Stimulated activated naive CD4-positive, alpha-beta T cell treated with Interleukin-2 at 50 U/mL for 16 hours (primary cell): ENCODE measurements around the gene NPAS1.
A peak's percentile ranks its signal among the peaks of the same experiment; 100 is the strongest.

Experiments
- DNase-seq: peaks from one replicate; lab custom pipeline; 2025; lab: John Stamatoyannopoulos, UW

Gene NPAS1

DNA sequence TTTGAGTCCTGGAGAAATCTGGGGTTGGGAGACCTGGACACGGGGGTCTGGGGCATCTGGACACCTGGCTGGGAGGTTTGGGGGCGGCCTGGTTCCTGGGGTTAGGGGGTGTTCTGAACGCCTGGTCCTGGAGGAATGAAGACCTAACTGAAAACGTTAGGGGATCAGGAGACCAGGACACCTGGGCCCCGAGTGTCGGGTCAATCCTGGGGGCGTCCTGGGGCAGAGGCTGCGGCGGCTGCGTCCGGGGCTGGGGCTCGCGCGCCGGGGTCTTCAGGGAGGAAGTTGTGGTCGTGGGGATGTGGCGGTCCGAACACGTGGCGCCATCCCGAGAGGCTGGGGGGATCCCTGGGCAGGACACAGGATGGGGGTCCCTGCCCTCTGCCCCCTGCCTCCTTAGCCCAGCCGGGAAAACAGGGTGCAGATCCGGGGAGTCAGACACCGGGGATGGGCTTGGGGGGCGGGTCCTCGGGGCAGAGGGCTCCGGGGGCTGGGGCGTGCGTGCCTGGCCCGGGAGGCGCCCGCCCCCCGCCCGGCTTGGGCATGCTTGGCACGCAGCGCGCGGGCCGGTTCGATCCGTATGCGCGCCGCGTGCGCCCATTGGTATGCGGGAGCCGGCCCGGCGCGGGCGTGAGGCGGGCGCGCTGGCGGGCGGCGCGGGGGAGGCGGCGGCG is 632 bp downstream of the NPAS1 start:
- no peak for DNase-seq

DNA sequence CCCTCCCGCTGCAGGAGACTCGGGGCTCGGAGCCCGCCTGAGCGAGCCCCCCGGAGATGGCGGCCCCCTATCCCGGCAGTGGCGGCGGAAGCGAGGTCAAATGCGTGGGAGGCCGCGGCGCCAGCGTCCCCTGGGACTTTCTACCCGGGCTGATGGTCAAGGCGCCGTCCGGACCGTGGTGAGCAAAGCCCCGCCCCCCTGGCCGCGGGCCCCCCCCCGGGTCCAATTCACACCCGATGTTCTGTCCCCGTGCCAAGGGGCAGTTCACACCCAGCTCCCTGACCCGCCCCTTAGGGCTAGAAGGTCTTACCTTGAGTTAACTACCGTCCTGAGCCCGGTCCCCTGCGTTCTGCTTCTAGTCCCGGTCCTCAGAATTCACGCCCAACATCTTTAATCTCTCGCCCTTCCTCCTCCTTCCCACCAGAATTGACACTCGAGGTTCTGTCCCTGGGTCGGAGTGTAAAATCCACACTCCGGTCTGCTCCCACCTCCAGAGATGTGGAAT is 1.4 kb downstream of the NPAS1 start:
- no peak for DNase-seq

DNA sequence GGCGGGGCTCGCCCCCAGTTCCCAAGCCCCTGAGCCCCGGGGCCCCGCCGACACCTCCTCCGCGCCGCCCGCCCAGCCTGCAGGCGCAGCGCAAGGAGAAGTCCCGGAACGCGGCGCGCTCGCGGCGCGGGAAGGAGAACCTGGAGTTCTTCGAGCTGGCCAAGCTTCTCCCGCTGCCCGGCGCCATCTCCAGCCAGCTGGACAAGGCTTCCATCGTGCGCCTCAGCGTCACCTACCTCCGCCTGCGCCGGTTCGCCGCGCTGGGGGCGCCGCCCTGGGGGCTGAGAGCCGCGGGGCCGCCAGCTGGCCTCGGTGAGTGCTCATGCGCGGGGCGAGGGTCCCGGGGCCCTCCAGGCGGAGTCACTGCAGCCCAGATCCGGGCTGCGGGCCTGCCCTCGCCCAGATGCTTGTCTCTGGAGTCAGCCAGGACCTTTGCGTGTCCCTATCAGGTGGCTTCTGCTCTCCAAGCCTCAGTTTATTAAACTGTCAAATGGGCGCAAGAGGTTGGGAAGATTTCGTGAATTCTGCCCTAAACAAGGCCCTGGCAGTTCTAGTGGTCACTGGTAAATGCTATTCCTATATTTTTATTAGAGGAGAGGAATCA is 2.0 kb downstream of the NPAS1 start:
- no peak for DNase-seq

DNA sequence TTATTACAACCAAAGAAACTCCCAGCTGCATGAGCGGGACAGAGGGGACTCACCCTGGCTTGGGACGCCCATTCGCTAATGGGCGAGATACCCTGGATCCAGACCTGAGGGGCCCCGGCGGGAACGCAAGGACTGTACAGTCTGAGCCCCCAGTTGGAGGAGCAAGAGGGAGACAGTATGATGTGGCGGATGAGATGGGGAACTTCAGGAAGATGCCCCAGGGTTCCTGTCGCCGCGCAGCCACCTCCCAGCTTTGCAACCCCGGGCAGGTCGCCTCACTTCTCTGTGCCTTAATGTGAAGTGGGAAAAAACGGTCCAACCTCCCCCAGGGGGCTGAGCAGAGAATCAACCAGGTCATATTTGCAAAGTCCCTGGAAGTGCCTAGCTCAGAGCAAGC is 2.5 kb downstream of the NPAS1 start:
- no peak for DNase-seq

DNA sequence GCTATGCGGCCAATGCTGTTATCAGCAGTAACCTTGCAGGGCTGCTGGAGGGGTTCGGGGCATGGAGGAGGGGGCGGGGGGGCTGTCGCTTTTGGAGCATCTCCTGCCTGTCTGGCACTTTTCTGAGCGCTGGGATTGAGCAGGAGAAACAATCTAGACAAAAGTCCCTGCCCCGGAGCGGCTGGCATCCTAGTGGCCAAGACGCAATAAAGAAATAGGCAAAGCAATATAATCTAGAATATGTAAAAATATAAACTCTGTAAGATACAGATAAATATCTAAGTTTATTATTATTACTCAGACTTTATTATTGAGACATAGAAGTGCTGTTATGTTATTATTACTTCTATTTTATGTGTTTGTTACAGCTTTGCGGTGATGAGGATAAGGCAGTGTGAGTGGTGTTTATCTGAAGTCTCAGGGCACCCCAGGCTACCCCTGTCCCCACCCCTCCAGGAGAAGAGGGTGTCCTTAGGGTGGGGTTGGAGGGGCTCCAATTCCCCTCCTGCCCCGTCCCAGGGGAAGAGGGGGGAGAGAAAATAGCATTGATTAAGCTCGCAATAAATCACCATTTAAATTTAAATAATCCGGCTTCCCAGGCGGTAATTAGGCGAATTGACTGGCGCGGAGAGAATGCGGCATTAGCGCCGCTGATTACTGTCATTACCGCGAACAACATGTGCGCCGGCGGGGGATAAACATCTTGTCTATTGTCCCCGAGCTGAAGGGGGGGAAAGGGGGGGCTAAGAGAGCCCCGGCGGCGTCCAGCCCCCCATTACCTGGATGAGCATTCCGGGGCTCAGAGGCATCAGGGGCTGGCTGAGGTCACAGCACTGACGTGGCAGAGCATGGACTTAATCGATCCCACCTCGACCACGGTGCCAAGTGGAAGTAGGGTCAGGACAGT is 3.2 kb downstream of the NPAS1 start:
- DNase-seq = no peak

DNA sequence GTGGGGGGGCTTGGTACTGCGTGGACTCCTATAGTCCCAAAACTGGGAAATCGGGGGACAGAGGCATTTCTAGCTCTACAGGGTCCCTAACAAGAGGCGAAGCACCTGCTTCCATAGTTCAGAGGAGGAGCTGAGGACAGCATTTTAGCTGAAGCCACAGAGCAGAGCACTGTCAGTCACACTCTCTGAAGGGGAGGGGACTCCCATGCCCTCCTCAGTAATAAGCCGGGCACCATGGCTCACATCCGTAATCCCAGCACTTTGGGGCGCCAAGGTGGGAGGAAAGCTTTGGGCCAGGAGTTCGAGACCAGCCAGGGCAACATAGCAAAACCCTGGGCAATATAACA is 3.8 kb downstream of the NPAS1 start:
- DNase-seq = no peak

DNA sequence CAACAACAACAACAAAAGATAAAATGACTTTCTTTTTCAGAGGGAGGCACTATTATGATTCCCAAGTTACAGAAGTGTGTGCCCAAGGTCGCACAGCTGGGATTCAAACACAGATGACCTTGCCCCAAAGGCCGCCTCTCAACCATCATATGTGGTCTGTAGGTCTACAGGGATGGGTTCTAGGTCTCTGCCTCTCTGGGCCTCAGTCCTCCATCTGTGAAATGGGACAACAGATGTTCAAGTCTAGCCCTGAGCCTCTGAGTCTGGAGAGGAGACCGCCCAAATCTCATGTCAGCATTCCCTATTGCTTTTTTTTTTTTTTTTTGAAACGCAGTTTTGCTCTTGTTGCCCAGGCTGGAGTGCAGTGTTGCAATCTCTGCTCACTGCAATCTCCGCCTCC is 4.9 kb downstream of the NPAS1 start:
- no peak for DNase-seq

DNA sequence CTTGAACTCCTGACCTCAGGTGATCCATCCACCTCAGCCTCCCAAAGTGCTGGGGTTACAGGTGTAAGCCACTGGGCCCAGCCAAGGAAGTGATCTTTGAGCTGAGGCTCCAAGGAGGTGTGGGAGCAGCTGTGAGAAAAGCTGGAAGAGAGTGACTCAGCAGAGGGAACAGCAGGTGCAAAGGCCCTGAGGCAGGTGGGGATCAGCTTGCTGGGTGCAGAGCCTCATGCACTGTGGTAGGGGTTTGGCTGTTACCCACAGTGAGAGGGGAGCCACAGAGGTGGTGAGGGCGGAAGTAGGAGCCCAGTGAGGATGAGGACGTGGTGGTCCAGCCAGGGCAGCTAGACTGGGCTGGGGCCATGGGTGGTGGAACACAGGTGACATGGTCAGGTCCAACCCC is 6.5 kb downstream of the NPAS1 start:
- DNase-seq = no peak

DNA sequence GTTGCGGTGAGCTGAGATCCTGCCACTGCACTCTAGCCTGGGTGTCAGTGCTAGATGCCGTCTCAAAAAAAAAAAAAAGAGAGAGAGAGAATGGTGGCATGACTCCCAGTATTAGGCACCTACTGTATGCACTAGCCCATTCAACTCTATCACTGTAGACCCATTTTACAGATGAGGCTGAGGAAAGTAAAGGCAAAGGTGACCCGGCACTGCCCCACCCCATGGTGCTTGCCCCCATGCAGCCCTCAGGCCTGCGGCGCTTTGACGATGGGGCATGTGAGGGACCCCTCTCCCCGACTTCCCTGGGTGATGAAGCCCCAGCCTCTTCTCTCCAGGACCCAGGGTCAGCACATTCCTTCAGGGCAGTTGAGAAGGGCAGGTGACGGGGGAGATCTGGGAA is 7.3 kb downstream of the NPAS1 start:
- DNase-seq = no peak

DNA sequence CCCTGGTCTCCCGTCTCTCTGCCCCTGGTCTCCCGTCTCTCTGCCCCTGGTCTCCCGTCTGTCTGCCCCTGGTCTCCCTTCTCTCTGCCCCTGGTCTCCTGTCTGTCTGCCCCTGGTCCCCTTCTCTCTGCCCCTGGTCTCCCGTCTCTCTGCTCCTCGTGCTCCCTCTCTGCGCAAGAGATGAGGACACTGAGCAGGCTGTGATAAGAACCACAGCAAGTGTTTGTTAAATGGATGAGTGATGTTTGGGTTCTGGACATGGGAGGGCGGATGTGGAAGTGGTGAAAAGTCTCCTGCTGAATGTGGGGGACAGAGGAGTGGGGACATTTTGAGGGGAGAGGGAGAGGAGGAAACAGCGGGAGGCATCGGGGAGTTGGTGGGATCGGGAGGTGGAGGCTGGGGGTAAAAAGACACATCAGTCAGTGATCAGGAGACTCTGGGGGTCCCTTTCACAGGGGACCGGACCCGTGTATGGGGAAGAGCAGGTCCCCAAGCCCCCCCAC is 8.0 kb downstream of the NPAS1 start:
- no peak for DNase-seq

DNA sequence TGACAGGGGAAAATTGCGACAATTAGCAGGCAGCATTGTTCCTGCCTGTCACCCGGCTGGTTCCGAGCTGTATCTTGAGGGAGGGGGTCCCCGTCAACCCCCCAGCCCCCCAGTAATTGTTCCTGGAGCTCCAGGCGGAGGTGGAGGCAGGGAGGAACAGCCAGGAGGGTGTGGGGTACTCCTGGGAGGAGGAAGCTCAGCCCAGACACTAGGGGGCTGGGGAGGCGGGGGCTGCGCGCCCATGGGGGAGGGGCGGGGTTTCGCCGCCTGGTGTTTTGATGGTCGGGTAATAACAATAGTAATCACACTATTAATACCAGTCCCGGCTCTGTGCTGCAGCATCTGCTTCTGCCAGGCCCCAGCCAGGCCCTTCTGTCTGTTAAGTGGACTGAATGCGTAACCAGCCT is 8.6 kb downstream of the NPAS1 start:
- DNase-seq = no peak

DNA sequence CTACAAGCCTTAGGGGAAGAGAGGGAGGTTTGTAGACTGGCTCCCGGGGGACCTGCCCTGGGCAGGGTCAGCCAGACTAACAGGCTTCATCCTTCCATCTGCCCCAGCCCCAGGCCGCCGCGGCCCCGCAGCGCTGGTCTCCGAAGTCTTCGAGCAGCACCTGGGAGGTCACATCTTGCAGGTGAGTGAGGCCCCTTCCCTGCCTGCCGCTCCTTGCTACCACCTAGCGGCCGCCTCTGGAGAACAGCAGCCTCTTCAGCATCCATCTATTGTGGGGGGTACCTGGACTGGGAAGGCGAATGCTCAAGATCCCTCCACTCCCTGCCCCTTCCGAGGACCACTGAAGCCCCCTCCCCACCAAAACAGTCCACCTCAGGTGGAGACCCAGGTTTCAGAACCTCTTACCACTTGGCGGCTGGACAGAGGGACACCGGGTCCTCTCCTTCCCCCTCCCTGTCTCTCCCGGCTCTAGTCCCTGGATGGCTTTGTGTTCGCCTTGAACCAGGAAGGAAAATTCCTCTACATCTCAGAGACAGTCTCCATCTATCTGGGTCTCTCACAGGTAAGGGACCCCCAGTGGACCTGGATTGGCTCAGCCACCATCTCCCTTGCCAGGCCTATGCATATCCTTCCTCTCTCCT is 12.7 kb downstream of the NPAS1 start:
- DNase-seq = peak; percentile 64

DNA sequence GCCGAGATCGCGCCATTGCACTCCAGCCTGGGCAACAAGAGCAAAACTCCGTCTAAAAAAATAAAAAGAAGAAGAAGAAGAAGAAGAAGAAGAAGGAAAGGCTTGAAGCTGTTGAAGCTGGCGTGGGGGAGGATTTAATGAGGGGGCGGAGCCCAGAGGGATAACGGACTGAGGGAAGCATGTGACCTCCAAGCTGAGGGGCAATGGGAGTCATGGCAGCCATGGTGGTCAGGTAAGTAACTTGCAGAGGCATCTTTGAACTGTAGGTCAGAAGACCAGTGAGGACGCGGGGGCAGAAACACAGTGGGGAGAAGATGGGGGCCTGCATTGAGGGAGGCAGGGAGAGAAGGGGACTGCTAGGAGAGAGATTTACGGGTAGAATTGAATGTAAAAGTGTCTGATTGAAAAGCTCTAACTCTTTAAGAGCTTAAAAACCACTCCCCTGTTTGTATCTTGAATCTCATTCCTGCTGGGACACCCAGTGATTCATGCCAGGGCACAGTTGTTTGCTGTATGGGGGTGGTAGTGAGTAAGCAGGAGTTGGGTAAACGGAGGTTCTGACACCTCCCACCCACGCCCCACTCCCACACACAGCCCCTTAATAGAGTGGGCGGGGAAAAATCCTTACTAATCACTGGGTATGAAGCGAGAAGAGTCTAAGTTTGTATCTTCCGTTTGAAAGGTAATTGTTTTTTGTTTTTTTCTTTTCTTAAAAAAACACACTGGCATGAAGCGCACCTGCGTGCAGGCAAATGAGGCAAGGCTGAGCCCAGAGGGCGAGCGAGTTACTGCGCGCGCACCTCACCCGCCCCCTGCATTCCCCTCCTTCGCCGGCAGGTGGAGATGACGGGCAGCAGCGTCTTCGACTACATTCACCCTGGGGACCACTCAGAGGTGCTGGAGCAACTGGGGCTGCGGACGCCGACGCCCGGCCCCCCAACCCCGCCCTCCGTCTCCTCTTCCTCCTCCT is 15.8 kb downstream of the NPAS1 start:
- peak; percentile 93 for DNase-seq

DNA sequence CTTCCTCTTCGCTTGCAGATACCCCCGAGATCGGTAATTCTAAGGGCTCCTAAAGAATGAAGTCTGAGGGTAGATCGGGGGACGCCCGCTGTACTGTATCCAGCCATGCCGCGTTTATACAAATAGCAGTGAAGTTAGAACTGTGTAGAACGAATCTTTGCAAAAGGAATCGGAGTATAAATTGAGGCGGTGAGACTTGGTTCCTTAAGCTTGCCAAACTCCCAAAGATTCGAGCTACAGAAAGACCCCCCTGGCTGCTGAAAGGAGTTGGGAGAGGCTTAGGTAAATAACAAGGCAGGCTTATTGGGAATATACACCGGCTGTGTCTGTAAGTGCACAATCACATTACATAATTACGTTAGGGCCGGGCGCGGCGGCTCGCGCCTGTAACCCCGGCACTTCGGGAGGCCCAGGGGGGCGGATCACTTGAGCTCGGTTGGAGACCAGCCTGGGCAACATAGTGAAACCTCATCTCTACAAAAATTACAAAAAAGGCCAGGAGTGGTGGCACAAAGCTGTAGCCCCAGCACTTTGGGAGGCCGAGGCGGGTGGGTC is 16.5 kb downstream of the NPAS1 start:
- DNase-seq = no peak

DNA sequence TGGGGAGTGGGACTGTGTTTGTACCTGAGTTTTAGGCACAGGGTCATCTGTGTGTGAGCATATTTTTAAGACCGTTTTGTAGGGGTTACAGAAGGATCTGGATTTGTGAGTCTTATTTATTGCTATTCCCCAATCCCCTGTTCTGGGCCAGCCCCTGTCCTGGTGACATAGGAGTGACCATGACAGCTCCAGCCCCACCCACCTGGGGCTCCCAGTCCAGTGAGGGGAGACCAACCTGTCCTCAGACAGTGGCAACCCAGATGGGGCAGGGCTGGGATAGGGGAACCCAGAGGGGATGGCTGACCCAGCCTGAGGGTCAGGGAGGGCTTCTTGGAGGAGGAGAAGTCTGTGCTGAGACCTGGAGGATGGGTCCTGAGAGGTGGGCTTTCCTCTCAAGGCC is 18.1 kb downstream of the NPAS1 start:
- DNase-seq = no peak

DNA sequence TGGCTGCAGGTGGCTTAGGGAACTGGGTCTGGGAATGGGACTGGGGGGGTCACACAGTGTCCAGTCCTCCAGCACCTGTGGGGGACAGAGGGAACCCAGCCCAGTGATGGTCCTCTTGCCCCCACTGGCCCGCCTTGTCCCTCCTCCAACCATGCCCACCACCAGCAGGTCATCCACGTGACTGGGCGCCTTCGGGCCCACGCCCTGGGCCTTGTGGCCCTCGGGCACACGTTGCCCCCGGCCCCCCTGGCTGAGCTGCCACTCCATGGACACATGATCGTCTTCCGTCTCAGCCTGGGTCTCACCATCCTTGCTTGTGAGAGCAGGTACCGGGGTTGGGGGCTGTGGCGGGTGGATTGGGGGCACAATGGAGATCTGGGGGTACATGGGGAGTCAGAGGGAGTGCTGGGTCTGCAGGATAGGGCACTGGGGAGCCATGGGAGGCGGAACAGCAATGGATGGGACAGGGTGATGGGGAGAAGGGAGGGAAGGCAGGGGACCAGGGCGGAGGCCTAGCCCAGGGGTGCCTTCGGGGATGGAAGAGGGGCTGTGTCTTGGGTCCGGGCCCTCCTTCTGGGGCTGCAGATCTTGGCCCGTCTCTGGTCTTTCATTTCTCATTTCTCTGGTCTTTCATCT is 19.7 kb downstream of the NPAS1 start:
- no peak for DNase-seq

DNA sequence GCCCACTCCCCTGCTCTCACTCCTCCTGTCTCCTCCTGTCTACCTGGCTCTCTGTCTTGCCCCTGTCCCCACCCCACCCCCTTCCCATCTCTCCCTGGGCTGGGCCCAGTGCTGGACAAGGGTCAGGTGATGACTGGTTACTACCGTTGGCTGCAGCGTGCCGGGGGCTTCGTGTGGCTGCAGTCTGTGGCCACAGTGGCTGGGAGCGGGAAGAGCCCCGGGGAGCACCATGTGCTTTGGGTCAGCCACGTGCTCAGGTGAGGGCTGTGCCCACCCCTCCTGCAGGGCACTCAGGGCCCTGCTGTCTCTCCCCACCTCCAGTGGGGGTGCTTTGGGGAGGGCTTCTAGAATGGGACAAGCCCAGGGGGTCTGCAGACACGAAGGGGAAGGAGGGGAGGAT is 21.2 kb downstream of the NPAS1 start:
- DNase-seq = no peak

DNA sequence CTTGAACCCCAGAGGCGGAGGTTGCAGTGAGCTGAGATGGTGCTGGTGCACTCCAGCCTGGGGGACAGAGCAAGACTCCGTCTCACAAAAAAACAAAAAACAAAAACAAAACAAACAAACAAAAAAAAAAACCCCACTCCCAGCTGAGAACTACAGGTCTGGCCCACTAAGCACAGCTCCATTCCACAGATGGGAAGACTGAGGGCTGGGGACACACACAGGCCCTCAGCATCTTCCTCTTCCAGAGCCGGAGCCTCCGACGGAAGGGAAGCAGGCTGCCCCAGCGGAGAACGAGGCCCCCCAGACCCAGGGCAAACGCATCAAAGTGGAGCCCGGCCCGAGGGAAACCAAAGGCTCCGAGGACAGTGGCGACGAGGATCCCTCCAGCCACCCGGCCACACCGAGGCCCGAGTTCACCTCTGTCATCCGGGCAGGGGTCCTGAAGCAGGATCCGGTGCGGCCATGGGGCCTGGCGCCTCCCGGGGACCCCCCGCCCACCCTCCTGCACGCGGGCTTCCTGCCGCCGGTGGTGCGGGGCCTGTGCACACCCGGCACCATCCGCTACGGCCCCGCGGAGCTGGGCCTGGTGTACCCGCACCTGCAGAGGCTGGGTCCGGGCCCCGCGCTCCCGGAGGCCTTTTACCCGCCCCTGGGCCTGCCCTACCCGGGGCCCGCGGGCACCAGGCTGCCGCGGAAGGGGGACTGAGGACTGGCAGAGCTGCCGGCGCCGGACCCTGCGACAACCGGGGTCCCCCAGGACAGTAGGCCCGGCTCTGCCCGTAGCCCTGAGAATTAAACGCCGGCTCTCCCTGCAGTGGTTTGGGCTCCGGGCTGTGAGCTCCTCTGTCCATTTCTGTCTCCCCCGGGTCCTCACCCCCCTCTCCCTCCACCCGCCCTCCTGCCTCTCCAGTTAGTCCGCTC is 25.6 kb downstream of the NPAS1 start:
- DNase-seq = no peak

DNA sequence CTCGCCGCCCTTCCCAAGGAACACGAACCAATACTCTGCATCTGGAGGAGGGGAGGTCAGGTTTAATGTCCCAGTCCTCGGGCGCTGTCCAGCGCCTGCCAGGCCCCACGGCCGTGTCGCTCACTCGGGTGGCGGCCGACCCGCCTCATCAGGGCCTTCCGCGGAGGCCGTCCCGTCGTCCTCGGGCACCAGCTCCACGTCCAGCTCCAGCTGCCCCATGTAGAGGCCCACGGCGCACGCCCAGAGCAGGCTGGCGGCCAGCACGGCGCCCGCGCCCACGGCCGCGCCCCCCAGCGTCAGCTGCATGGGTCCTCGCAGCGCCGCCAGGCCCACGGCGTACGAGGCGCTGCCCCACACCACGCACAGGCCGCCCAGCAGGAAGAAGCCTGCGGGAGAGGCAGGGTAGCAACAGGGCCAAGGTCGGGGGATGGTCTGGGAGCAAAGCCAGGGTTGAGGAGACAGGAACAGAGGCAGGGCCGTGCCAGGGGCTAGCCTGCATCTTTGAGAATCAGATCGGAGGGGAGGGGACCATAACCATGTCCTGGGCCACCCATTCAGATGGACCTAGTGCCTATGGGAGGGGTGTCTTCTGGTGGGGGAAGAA is 26.3 kb downstream of the NPAS1 start:
- DNase-seq = no peak
